ENCODE results near the gene SNRNP48.

- TF ChIP-seq CTCF (tag by site-specific recombination; IDR thresholded peaks at IDR 0.05) (no peak), REST (tag by site-specific recombination; IDR thresholded peaks at IDR 0.05) (no peak), ZNF549 (tag by site-specific recombination; IDR thresholded peaks at IDR 0.05) (no peak), BCL11A (tag by site-specific recombination; IDR thresholded peaks at IDR 0.05; ENCODE audit: low read depth) (no peak), ZNF274 (IDR thresholded peaks at IDR 0.05; ENCODE audit: low read length) (no peak), ZNF274 (tag by site-specific recombination; IDR thresholded peaks at IDR 0.05; ENCODE audit: borderline replicate concordance) (no peak), ZNF777 (tag by site-specific recombination; IDR thresholded peaks at IDR 0.05; ENCODE audit: borderline replicate concordance) (no peak), ZNF785 (tag by site-specific recombination; IDR thresholded peaks at IDR 0.05) (no peak), ZNF600 (tag by site-specific recombination; IDR thresholded peaks at IDR 0.05) (no peak), PRDM10 (tag by site-specific recombination; IDR thresholded peaks at IDR 0.05) (no peak), ZNF23 (tag by site-specific recombination; IDR thresholded peaks at IDR 0.05; ENCODE audit: borderline replicate concordance) (no peak), ZNF211 (tag by site-specific recombination; IDR thresholded peaks at IDR 0.05; ENCODE audit: low read depth) (no peak), ZNF138 (tag by site-specific recombination; IDR thresholded peaks at IDR 0.05; ENCODE audit: borderline replicate concordance) (no peak), ZSCAN30 (tag by site-specific recombination; IDR thresholded peaks at IDR 0.05) (no peak)
Measured at GRCh38 chr6:7544597-7544996, 45.4 kb upstream of the SNRNP48 start.
